ENCODE data around the gene RBL2. TPM values are rescaled to one million over a fixed set of nuclear protein-coding genes. Genes with fewer than 3 reads are reported as not detected.

The RBL2 gene
- total and polyA plus RNA-seq, 2 of the 13 experiments (the other 11 are each of a cell fraction or from before 2014, with no cell fraction given): 41.2 to 60.9 TPM

- TF ChIP-seq NR2F2 (IDR thresholded peaks at IDR 0.05; ENCODE audit: borderline replicate concordance, low read depth) (no peak), ADNP (CRISPR knock-in tag; IDR thresholded peaks at IDR 0.05) (no peak), ZNF205 (CRISPR knock-in tag; IDR thresholded peaks at IDR 0.05) (no peak; the same call in 1 of the 2 replicates), SRSF9 (IDR thresholded peaks at IDR 0.05; ENCODE audit: borderline replicate concordance, insufficient read depth, low read depth, low read length, poor library complexity, severe bottlenecking) (no peak), ZBTB38 (CRISPR knock-in tag; IDR thresholded peaks at IDR 0.05) (peak; percentile 88), ZNF839 (CRISPR knock-in tag; IDR thresholded peaks at IDR 0.05; ENCODE audit: borderline replicate concordance) (no peak), E2F5 (CRISPR knock-in tag; conservative IDR thresholded peaks at IDR 0.05) (no peak; the same call in 1 of the 2 replicates), CENPT (CRISPR knock-in tag; IDR thresholded peaks at IDR 0.05; ENCODE audit: low read depth) (peak; percentile 49; the same call in 1 of the 2 replicates), ETV6 (CRISPR knock-in tag; conservative IDR thresholded peaks at IDR 0.05) (peak; percentile 87), WIZ (CRISPR knock-in tag; IDR thresholded peaks at IDR 0.05) (no peak; the same call in 1 of the 2 replicates), E2F1 (CRISPR knock-in tag; IDR thresholded peaks at IDR 0.05) (peak; percentile 75; the same call in 1 of the 2 replicates), SNAPC2 (CRISPR knock-in tag; IDR thresholded peaks at IDR 0.05) (no peak), RXRB (CRISPR knock-in tag; IDR thresholded peaks at IDR 0.05; ENCODE audit: borderline replicate concordance) (no peak), TFDP1 (CRISPR knock-in tag; IDR thresholded peaks at IDR 0.05; ENCODE audit: borderline replicate concordance) (peak; percentile 90), SRF (IDR thresholded peaks at IDR 0.05; ENCODE audit: low read depth, low read length) (0 out of 2 replicates have a peak, but pooled peaks have one; percentile 44), IRF2 (CRISPR knock-in tag; IDR thresholded peaks at IDR 0.05) (peak; percentile 96), ZNF724P (CRISPR knock-in tag; IDR thresholded peaks at IDR 0.05; ENCODE audit: borderline replicate concordance) (0 out of 2 replicates have a peak, but pooled peaks have one; percentile 9), ARNTL (CRISPR knock-in tag; IDR thresholded peaks at IDR 0.05) (peak; percentile 64; the same call in 1 of the 2 replicates), PHF20 (CRISPR knock-in tag; IDR thresholded peaks at IDR 0.05) (peak; percentile 81), ZBTB3 (CRISPR knock-in tag; IDR thresholded peaks at IDR 0.05; ENCODE audit: borderline replicate concordance, low read depth) (no peak), BRCA1 (CRISPR knock-in tag; IDR thresholded peaks at IDR 0.05) (0 out of 2 replicates have a peak, but pooled peaks have one; percentile 79), ZNF577 (CRISPR knock-in tag; IDR thresholded peaks at IDR 0.05; ENCODE audit: borderline replicate concordance, low read depth) (no peak; the same call in 1 of the 2 replicates), ZNF281 (CRISPR knock-in tag; IDR thresholded peaks at IDR 0.05; ENCODE audit: borderline replicate concordance) (no peak; the same call in 1 of the 2 replicates), MIER3 (CRISPR knock-in tag; IDR thresholded peaks at IDR 0.05; ENCODE audit: borderline replicate concordance) (peak; percentile 76; the same call in 1 of the 2 replicates)
Measured at GRCh38 chr16:53434377-53435065, at the start of gene RBL2 (continued).

Measured in HepG2 (cell line).